Duodenal mucosa (tissue), 2 donors: ENCODE results near the gene ZFAND2B.
A peak's percentile ranks its signal among the peaks of the same experiment; 100 is the strongest.

Source experiments
- H3K27ac ChIP-seq: one replicate; pipeline ENCODE4 v1.7.0; 2013; ENCODE audit warnings: low read depth, low read length
- H3K27me3 ChIP-seq, 2 donors: one replicate each; pipeline ENCODE4 v1.7.0; 2013; ENCODE audit warnings: low read length in 2 of 2, control low read depth in 1 of 2; ENCODE audit not compliant: insufficient read depth in 2 of 2, control insufficient read depth in 1 of 2
- H3K36me3 ChIP-seq, 2 donors: one replicate each; pipeline ENCODE4 v1.7.0; 2013; ENCODE audit warnings: low read length in 2 of 2, control low read depth in 1 of 2; ENCODE audit not compliant: insufficient read depth in 2 of 2, control insufficient read depth in 1 of 2
- H3K4me1 ChIP-seq, 2 donors: one replicate each; pipeline ENCODE4 v1.7.0; 2013; ENCODE audit warnings: low read length in 2 of 2, control low read depth in 1 of 2; ENCODE audit not compliant: insufficient read depth in 2 of 2, control insufficient read depth in 1 of 2
- H3K4me3 ChIP-seq, 2 donors: one replicate each; pipeline ENCODE4 v1.7.0; 2013; ENCODE audit warnings: low read length in 2 of 2, low read depth in 1 of 2
- H3K9ac ChIP-seq, 2 donors: one replicate each; pipeline ENCODE4 v1.7.0; 2013; ENCODE audit warnings: low read length in 2 of 2, low read depth in 1 of 2
- H3K9me3 ChIP-seq, 2 donors: one replicate each; pipeline ENCODE4 v1.7.0; 2013; ENCODE audit warnings: low read length in 2 of 2, control low read depth in 1 of 2; ENCODE audit not compliant: control insufficient read depth in 1 of 2

The ZFAND2B gene

GRCh38 chr2:219175928-219176817 is 30.4 kb upstream of the ZFAND2B start:
- Histone ChIP-seq H3K27me3 (no peaks in the 10 kb centered on the region), H3K4me3 (peak overlapping the region; percentile 95), H3K36me3 (peaks cover 31 to 56% of the 10 kb centered on the region in 2 donors), H3K4me1 (peaks cover 29% of the 10 kb centered on the region in 2 donors), H3K9me3 (no peaks in the 10 kb centered on the region), H3K9ac (peak overlapping the region; percentile 95 to 98), H3K27ac (peak overlapping the region; percentile 100)

- Histone ChIP-seq H3K4me3 (peak within 1 kb of the TSS; percentile 95), H3K9me3 (no peaks in the 10 kb centered on the region), H3K27ac (peak within 1 kb of the TSS; percentile 100), H3K27me3 (no peaks in the 10 kb centered on the region), H3K4me1 (peaks cover 26 to 29% of the 10 kb centered on the region in 2 donors), H3K36me3 (peaks cover 39 to 56% of the 10 kb centered on the region in 2 donors), H3K9ac (peak within 1 kb of the TSS; percentile 95 to 98)
These were observed 29.6 kb upstream of the ZFAND2B start, which contains the start of gene CNPPD1 for GRCh38 chr2:219176818-219177551. CNPPD1 (minus strand) TSS chr2:219176925; CDS start chr2:219176828, 97 bp downstream.

- Histone ChIP-seq H3K9me3 (no peaks in the 10 kb centered on the region), H3K27me3 (no peaks in the 10 kb centered on the region), H3K27ac (peak within 1 kb of the TSS; percentile 100), H3K4me1 (peaks cover 26 to 29% of the 10 kb centered on the region in 2 donors), H3K9ac (peak within 1 kb of the TSS; percentile 95 to 98), H3K4me3 (peak within 1 kb of the TSS; percentile 88 to 95), H3K36me3 (peaks cover 43 to 56% of the 10 kb centered on the region in 2 donors)
These were observed 28.8 kb upstream of the ZFAND2B start, which contains the start of gene RETREG2 for GRCh38 chr2:219177552-219178376. RETREG2 (plus strand) TSS chr2:219178275; CDS start chr2:219178353, 78 bp downstream.

- Histone ChIP-seq H3K27ac (peak overlapping the region; percentile 65), H3K9me3 (no peaks in the 10 kb centered on the region), H3K4me3 (peak overlapping the region; percentile 79 to 85), H3K36me3 (peaks cover 45 to 56% of the 10 kb centered on the region in 2 donors), H3K4me1 (peaks cover 24 to 26% of the 10 kb centered on the region in 2 donors), H3K9ac (peak overlapping the region; percentile 34 to 95), H3K27me3 (no peaks in the 10 kb centered on the region)
These were observed 28.0 kb upstream of the ZFAND2B start for GRCh38 chr2:219178377-219179175.

GRCh38 chr2:219179601-219180465 is 26.7 kb upstream of the ZFAND2B start:
- H3K9me3 ChIP-seq = no peaks in the 10 kb centered on the region
- H3K9ac ChIP-seq = peak overlapping the region in 1 of 2 donors; percentile 95
- no peak overlapping the region for H3K27ac ChIP-seq
- H3K27me3 ChIP-seq = no peaks in the 10 kb centered on the region
- peaks cover 20 to 26% of the 10 kb centered on the region in 2 donors for H3K4me1 ChIP-seq
- H3K36me3 ChIP-seq = peaks cover 42 to 54% of the 10 kb centered on the region in 2 donors
- peak overlapping the region; percentile 79 to 85 for H3K4me3 ChIP-seq

- Histone ChIP-seq H3K9ac (no peak overlapping the region), H3K4me3 (no peak overlapping the region), H3K4me1 (peaks cover 13 to 19% of the 10 kb centered on the region in 2 donors), H3K9me3 (no peaks in the 10 kb centered on the region), H3K27ac (no peak overlapping the region), H3K27me3 (no peaks in the 10 kb centered on the region), H3K36me3 (peaks cover 43 to 51% of the 10 kb centered on the region in 2 donors)
These were observed 25.6 kb upstream of the ZFAND2B start for GRCh38 chr2:219180961-219181360.

- Histone ChIP-seq H3K27me3 (no peaks in the 10 kb centered on the region), H3K4me1 (peaks cover 13 to 18% of the 10 kb centered on the region in 2 donors), H3K36me3 (peaks cover 43 to 51% of the 10 kb centered on the region in 2 donors), H3K27ac (no peak overlapping the region), H3K4me3 (no peak overlapping the region), H3K9ac (no peak overlapping the region), H3K9me3 (no peaks in the 10 kb centered on the region)
These were observed 25.1 kb upstream of the ZFAND2B start for GRCh38 chr2:219181531-219181930.

GRCh38 chr2:219182331-219183150 is 24.0 kb upstream of the ZFAND2B start:
- Histone ChIP-seq H3K27me3 (no peaks in the 10 kb centered on the region), H3K4me1 (peaks cover 13% of the 10 kb centered on the region in 2 donors), H3K36me3 (peaks cover 43 to 51% of the 10 kb centered on the region in 2 donors), H3K4me3 (no peak overlapping the region), H3K9ac (no peak overlapping the region), H3K9me3 (no peaks in the 10 kb centered on the region), H3K27ac (no peak overlapping the region)
